H1 (cell line): ENCODE measurements around the gene TOR1A. TPM values are rescaled to one million over a fixed set of nuclear protein-coding genes. Genes with fewer than 3 reads are reported as not detected.
A peak's percentile ranks its signal among the peaks of the same experiment; 100 is the strongest.

ENCODE experiments used
- CTCF ChIA-PET: fragments of 300-600 bp; sonication (Branson Sonifier 250); formaldehyde crosslinking; loops from one replicate; lab custom pipeline; 2021; ENCODE audit not compliant: partially characterized antibody; lab: Charles Lee
- POLR2A ChIA-PET: fragments of 300-600 bp; sonication (Branson Sonifier 250); formaldehyde crosslinking; loops from one replicate; lab custom pipeline; 2021; ENCODE audit warnings: inconsistent platforms; ENCODE audit not compliant: partially characterized antibody; lab: Charles Lee
- DNase-seq, 2 experiments: peaks; one replicate each; pipeline versions ENCODE4 v3.0.0 to v3.0.0-alpha.2; 2010 to 2022; ENCODE audit warnings: low spot score in 2 of 2, low read depth in 1 of 2, mixed read lengths in 1 of 2
- FAIRE-seq: peaks from 2 replicates; lab custom pipeline; 2011; peaks lifted over from hg19 to GRCh38; lab: Jason Lieb, UNC
- H2AFZ ChIP-seq: 2 replicates; pipeline ENCODE4 v1.8.1; 2012; ENCODE audit warnings: low read length, inconsistent platforms
- H2AK5ac ChIP-seq: 2 replicates; pipeline ENCODE4 v1.6.1; 2013; ENCODE audit warnings: low read depth, low read length
- H2BK120ac ChIP-seq: replicated peaks from 2 replicates; pipeline ENCODE3; 2013; ENCODE audit warnings: low read depth, low read length, inconsistent platforms
- H2BK12ac ChIP-seq: 2 replicates; pipeline ENCODE4 v1.6.1; 2013; ENCODE audit warnings: low read depth, low read length
- H2BK15ac ChIP-seq: 2 replicates; pipeline ENCODE4 v1.6.1; 2013; ENCODE audit warnings: low read length
- H2BK20ac ChIP-seq: 2 replicates; pipeline ENCODE4 v1.6.1; 2013; ENCODE audit warnings: low read length
- H2BK5ac ChIP-seq: 2 replicates; pipeline ENCODE4 v1.6.1; 2013; ENCODE audit warnings: low read depth, low read length
- H3K14ac ChIP-seq: 2 replicates; pipeline ENCODE4 v1.6.1; 2013; ENCODE audit warnings: inconsistent platforms; ENCODE audit not compliant: insufficient read length
- H3K18ac ChIP-seq: 2 replicates; pipeline ENCODE4 v1.6.1; 2013; ENCODE audit warnings: low read length; ENCODE audit errors: extremely low read depth
- H3K23ac ChIP-seq: 2 replicates; pipeline ENCODE4 v1.6.1; 2013; ENCODE audit warnings: inconsistent platforms; ENCODE audit not compliant: insufficient read length
- H3K23me2 ChIP-seq: 2 replicates; pipeline ENCODE4 v1.6.1; 2013; ENCODE audit warnings: low read depth, low read length
- H3K27ac ChIP-seq: 2 replicates; pipeline ENCODE4 v1.6.1; 2011; ENCODE audit warnings: low read depth, low read length, inconsistent platforms
- H3K27me3 ChIP-seq, 4 experiments: replicated peaks in 1 of 4; 1 replicate in 1 of 4; 2 replicates in 3 of 4; pipeline versions ENCODE4 v1.6.1 to v1.8.1; 2011 to 2013; ENCODE audit warnings: low read length in 3 of 4, mild to moderate bottlenecking in 3 of 4, inconsistent platforms in 2 of 4, mixed read lengths in 2 of 4, moderate library complexity in 1 of 4; ENCODE audit not compliant: control insufficient read depth in 3 of 4, insufficient read depth in 3 of 4; ENCODE audit errors: extremely low read depth in 1 of 4
- H3K36me3 ChIP-seq, 4 experiments: 2 replicates each; pipeline versions ENCODE4 v1.6.1 to v1.8.1; 2011 to 2013; ENCODE audit warnings: mild to moderate bottlenecking in 4 of 4, low read length in 3 of 4, moderate library complexity in 2 of 4, control low read depth in 1 of 4, inconsistent platforms in 1 of 4; ENCODE audit not compliant: insufficient read depth in 4 of 4, control insufficient read depth in 2 of 4
- H3K4ac ChIP-seq: replicated peaks from 2 replicates; pipeline ENCODE3; 2013; ENCODE audit warnings: low read length, low read depth, mixed read lengths, inconsistent platforms; ENCODE audit not compliant: insufficient read length
- H3K4me1 ChIP-seq, 4 experiments: replicated peaks in 1 of 4; 1 replicate in 1 of 4; 2 replicates in 3 of 4; pipeline versions ENCODE4 v1.6.1 to v1.8.1; 2011 to 2013; ENCODE audit warnings: low read length in 3 of 4, inconsistent platforms in 2 of 4, mixed read lengths in 1 of 4; ENCODE audit not compliant: insufficient read depth in 4 of 4, control insufficient read depth in 3 of 4
- H3K4me2 ChIP-seq, 2 experiments: 2 replicates each; pipeline versions ENCODE4 v1.6.1 to v1.8.1; 2011 to 2013; ENCODE audit warnings: low read depth in 2 of 2, low read length in 2 of 2, control low read depth in 1 of 2, inconsistent platforms in 1 of 2, mild to moderate bottlenecking in 1 of 2; ENCODE audit not compliant: insufficient read depth in 1 of 2
- H3K4me3 ChIP-seq, 4 experiments: fragments of 200-600, 300-600 bp in 1 of 4; sonication (generic), shearing (Covaris generic), sonication (Bioruptor Twin) in 1 of 4; 2 replicates each; pipeline versions ENCODE4 v1.5.1 to v1.8.1; 2011 to 2016; ENCODE audit warnings: low read length in 4 of 4, low read depth in 3 of 4, control low read depth in 2 of 4, inconsistent platforms in 2 of 4, mild to moderate bottlenecking in 2 of 4, mixed read lengths in 1 of 4, moderate library complexity in 1 of 4; ENCODE audit not compliant: insufficient read depth in 2 of 4; ENCODE audit errors: extremely low read depth in 1 of 4
- H3K56ac ChIP-seq: replicated peaks from 2 replicates; pipeline ENCODE3; 2013; ENCODE audit warnings: low read depth, mild to moderate bottlenecking, mixed read lengths, low read length, inconsistent platforms; ENCODE audit not compliant: insufficient read length
- H3K79me1 ChIP-seq: 2 replicates; pipeline ENCODE4 v1.6.1; 2013; ENCODE audit warnings: low read depth, low read length, control low read depth
- H3K79me2 ChIP-seq, 2 experiments: 2 replicates each; pipeline versions ENCODE4 v1.6.1 to v1.8.1; 2012 to 2013; ENCODE audit warnings: low read length in 2 of 2, mild to moderate bottlenecking in 2 of 2, inconsistent platforms in 1 of 2; ENCODE audit not compliant: insufficient read depth in 2 of 2, control insufficient read depth in 1 of 2
- H3K9ac ChIP-seq, 4 experiments: replicated peaks in 1 of 4; 1 replicate in 1 of 4; 2 replicates in 3 of 4; pipeline versions ENCODE4 v1.6.1 to v1.8.1; 2011 to 2013; ENCODE audit warnings: low read depth in 3 of 4, low read length in 3 of 4, control low read depth in 2 of 4, mild to moderate bottlenecking in 2 of 4, moderate library complexity in 2 of 4, inconsistent platforms in 1 of 4; ENCODE audit errors: extremely low read depth in 1 of 4
- H3K9me3 ChIP-seq, 2 experiments: 2 replicates each; pipeline versions ENCODE4 v1.6.1 to v1.8.1; 2012 to 2013; ENCODE audit warnings: mild to moderate bottlenecking in 2 of 2, moderate library complexity in 2 of 2, control low read depth in 1 of 2, inconsistent platforms in 1 of 2, low read depth in 1 of 2, low read length in 1 of 2, mixed read lengths in 1 of 2; ENCODE audit not compliant: insufficient read depth in 2 of 2
- H4K20me1 ChIP-seq, 2 experiments: replicated peaks in 1 of 2; 2 replicates each; pipeline versions ENCODE3 to v1.8.1; 2011 to 2013; ENCODE audit warnings: inconsistent platforms in 2 of 2, low read length in 2 of 2, mild to moderate bottlenecking in 1 of 2; ENCODE audit not compliant: insufficient read depth in 2 of 2, control insufficient read depth in 1 of 2
- H4K5ac ChIP-seq: 2 replicates; pipeline ENCODE4 v1.6.1; 2013; ENCODE audit warnings: low read length, low read depth, mixed read lengths, inconsistent platforms; ENCODE audit not compliant: insufficient read length
- H4K8ac ChIP-seq: 2 replicates; pipeline ENCODE4 v1.8.0; 2013; ENCODE audit warnings: mild to moderate bottlenecking, moderate library complexity, low read length, inconsistent platforms; ENCODE audit not compliant: insufficient read depth; ENCODE audit errors: extremely low read depth
- H4K91ac ChIP-seq: replicated peaks from 2 replicates; pipeline ENCODE3; 2013; ENCODE audit warnings: low read length, mixed read lengths, inconsistent platforms; ENCODE audit not compliant: insufficient read length
- CHD1 ChIP-seq: IDR thresholded peaks from 2 replicates; pipeline ENCODE4 v1.6.1; 2012; ENCODE audit warnings: low read depth, low read length, improper control_type of control experiment
- CHD2 ChIP-seq: IDR thresholded peaks from 2 replicates; pipeline ENCODE4 v1.6.1; 2012; ENCODE audit warnings: low read length, improper control_type of control experiment
- CREB1 ChIP-seq: IDR thresholded peaks from 2 replicates; pipeline ENCODE4 v1.6.1; 2012; ENCODE audit warnings: inconsistent platforms
- EZH2 ChIP-seq: fragments of 200-600 bp; sonication (generic); IDR thresholded peaks from 2 replicates; pipeline ENCODE4 v1.7.1; 2012; ENCODE audit warnings: low read depth, mild to moderate bottlenecking, moderate library complexity, low read length, inconsistent platforms; ENCODE audit not compliant: severe bottlenecking
- FOSL1 ChIP-seq: IDR thresholded peaks from 2 replicates; pipeline ENCODE4 v1.6.1; 2011; ENCODE audit warnings: mild to moderate bottlenecking, low read depth, low read length, moderate library complexity; ENCODE audit not compliant: insufficient read depth
- KDM1A ChIP-seq: fragments of 200-600, 300-600 bp; sonication (generic); IDR thresholded peaks from 2 replicates; pipeline ENCODE4 v1.7.1; 2016; ENCODE audit warnings: mild to moderate bottlenecking, low read length, borderline replicate concordance
- PHF8 ChIP-seq: fragments of 200-600 bp; sonication (generic); conservative IDR thresholded peaks from 2 replicates; pipeline ENCODE4 v1.7.1; 2012; ENCODE audit warnings: low read depth, mild to moderate bottlenecking, inconsistent platforms, low read length, moderate library complexity
- POLR2AphosphoS5 ChIP-seq: IDR thresholded peaks from 2 replicates; pipeline ENCODE4 v1.6.1; 2011; ENCODE audit warnings: low read depth, low read length
- RNF2 ChIP-seq: fragments of 200-900, 300-1000 bp; sonication (generic); IDR thresholded peaks from 2 replicates; pipeline ENCODE4 v1.7.1; 2016; ENCODE audit warnings: borderline replicate concordance, low read depth, mild to moderate bottlenecking, antibody characterized with exemption, low read length; ENCODE audit not compliant: poor library complexity, severe bottlenecking; ENCODE audit errors: missing control alignments
- WGBS, 2 experiments: shearing (Covaris generic) in 1 of 2; methylation state at CpG; one replicate each; pipeline versions ENCODE4 v1.1.6 to v1.1.7; 2013 to 2015; ENCODE audit warnings: low lambda C conversion rate in 2 of 2, mixed read lengths in 2 of 2, inconsistent platforms in 1 of 2, low coverage in 1 of 2, missing lambda C conversion rate in 1 of 2; ENCODE audit not compliant: insufficient replicate concordance in 2 of 2, insufficient coverage in 1 of 2, insufficient read length in 1 of 2; ENCODE audit errors: extremely low coverage in 1 of 2, missing lambda C conversion rate in 1 of 2; 5-methylcytosine and 5-hydroxymethylcytosine counted together
- polyA plus RNA-seq, 7 experiments: library from polyadenylated mRNA; depleted of rRNA in 3 of 7; stranded (reverse) in 5 of 7; unstranded in 2 of 7; fragments of >200 nt in 5 of 7; fragments of 200-250 nt in 2 of 7; gene quantifications; 1 replicate in 5 of 7; 2 replicates in 1 of 7; 4 replicates in 1 of 7; pipeline versions ENCODE4 v1.2.1 to v1.2.3, GENCODE V29; 2011 to 2013; ENCODE audit warnings: missing spikeins in 2 of 7, mixed read lengths in 2 of 7
- total RNA-seq: library from RNA; stranded (reverse); fragmentation: NEBNext Ultra II Directional; extraction: Animal tissue kit (Norgen Biotek cat#: 25700); gene quantifications from 2 replicates; pipeline ENCODE4 v1.2.1, GENCODE V29; 2021
- TF ChIP-seq, protein P1 (sequence below): IDR thresholded peaks from 2 replicates; pipeline ENCODE4 v1.6.1; 2012; ENCODE audit warnings: low read length, inconsistent platforms

Gene TOR1A
- total and polyA plus RNA-seq, 2 of the 8 experiments (the other 6 are each of a cell fraction or from before 2014, with no cell fraction given): 37.6 to 46.7 TPM

DNA sequence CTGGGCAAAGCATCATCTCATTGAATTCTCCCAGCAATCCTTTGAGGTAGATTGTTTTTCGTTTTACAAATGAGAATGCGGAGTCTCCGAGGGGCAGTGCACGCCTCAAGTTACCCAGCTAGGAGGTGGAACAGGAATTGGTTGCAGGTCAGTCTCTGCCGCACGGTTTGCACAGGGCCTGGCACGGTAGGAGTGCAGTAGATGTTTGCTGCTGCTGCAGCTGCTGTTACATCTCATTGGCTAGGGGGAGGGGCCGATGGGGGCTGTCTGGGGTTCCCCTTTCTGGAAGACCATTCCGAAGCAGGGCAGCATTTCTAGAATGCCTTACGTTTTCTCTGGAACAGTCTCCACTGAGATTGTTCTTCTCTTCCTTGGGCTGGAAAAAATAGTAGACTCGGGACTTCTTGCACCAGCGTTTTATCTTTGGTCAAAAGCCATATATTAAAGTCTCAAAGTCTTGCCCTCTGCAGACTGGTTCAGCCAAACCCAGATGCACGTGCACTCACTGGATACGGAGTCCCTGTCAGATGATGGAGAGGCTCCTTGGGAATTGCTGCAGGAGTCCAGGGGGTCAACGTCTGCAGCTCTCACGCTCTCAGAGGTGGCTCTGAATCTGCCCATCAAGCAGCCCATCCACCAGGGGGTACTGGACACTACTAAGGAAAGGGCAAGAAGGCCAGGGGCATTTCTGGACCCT, 12.5 kb upstream of the TOR1A start:
- Histone ChIP-seq H2BK5ac (no peak overlapping the region), H3K79me1 (peaks cover 6% of the 10 kb centered on the region), H2BK120ac (no peak overlapping the region), H3K18ac (no peak overlapping the region), H2BK15ac (no peak overlapping the region), H3K9ac (no peak overlapping the region), H3K14ac (no peak overlapping the region), H3K27me3 (no peaks in the 10 kb centered on the region), H3K4me2 (peak overlapping the region; percentile 84 to 87), H3K79me2 (peaks cover 0 to 12% of the 10 kb centered on the region in 2 experiments; a peak in 2 of 4 replicates), H3K23ac (no peak overlapping the region), H3K27ac (no peak overlapping the region), H2AK5ac (no peak overlapping the region), H3K4ac (no peak overlapping the region), H4K20me1 (peaks cover 0 to 3% of the 10 kb centered on the region in 2 experiments), H2AFZ (no peak overlapping the region), H4K91ac (no peak overlapping the region), H3K9me3 (no peaks in the 10 kb centered on the region), H3K23me2 (peaks cover 6% of the 10 kb centered on the region), H4K8ac (no peak overlapping the region), H4K5ac (no peak overlapping the region), H2BK12ac (no peak overlapping the region), H2BK20ac (no peak overlapping the region), H3K56ac (no peak overlapping the region), H3K4me1 (peaks cover 5 to 16% (median 9%) of the 10 kb centered on the region in 4 experiments; a peak in 6 of 7 replicates), H3K4me3 (peak overlapping the region; percentile 80 to 100 (median 99); a peak in 6 of 8 replicates), H3K36me3 (peaks cover 0 to 6% (median 4%) of the 10 kb centered on the region in 4 experiments; a peak in 6 of 8 replicates)
- WGBS, 2 experiments: 63% methylated on average over 16 of the region's 16 CpGs; no CpG with 5 or more reads in 1 of the 2 experiments
- no peak for FAIRE-seq
- CTCF ChIA-PET: interaction anchor here (0.9 kb wide), 1 partner anchor 23 kb away, joined by 3 read pairs; no protein-coding TSS in a partner anchor
- POLR2A ChIA-PET: interaction anchor here (0.5 to 1.6 kb wide), 4 partner anchors 8 to 253 kb away, joined by 3 to 6 read pairs (median 4); no protein-coding TSS in a partner anchor
- no peak for DNase-seq
- TF ChIP-seq PHF8 (no peak), CHD2 (no peak), CREB1 (no peak), POLR2AphosphoS5 (no peak), EZH2 (no peak), RNF2 (no peak), FOSL1 (no peak), CHD1 (no peak), KDM1A (no peak)
- TF ChIP-seq, protein P1, sequence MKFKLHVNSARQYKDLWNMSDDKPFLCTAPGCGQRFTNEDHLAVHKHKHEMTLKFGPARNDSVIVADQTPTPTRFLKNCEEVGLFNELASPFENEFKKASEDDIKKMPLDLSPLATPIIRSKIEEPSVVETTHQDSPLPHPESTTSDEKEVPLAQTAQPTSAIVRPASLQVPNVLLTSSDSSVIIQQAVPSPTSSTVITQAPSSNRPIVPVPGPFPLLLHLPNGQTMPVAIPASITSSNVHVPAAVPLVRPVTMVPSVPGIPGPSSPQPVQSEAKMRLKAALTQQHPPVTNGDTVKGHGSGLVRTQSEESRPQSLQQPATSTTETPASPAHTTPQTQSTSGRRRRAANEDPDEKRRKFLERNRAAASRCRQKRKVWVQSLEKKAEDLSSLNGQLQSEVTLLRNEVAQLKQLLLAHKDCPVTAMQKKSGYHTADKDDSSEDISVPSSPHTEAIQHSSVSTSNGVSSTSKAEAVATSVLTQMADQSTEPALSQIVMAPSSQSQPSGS: no peak
